GM18498 (cell line): ENCODE data around the gene STYXL2.

Source experiments
- ATAC-seq: cut with Tn5 transposase; IDR thresholded peaks from one replicate; pipeline ENCODE4 v1.9.1; 2021; ENCODE audit warnings: mild to moderate bottlenecking, moderate library complexity; ENCODE audit not compliant: unreplicated experiment

STYXL2 gene

GRCh38 chr1:167105271-167106118, 11.6 kb downstream of the STYXL2 start:
- ATAC-seq, result no peak

GRCh38 chr1:167106119-167106461, 12.2 kb downstream of the STYXL2 start:
- no peak for ATAC-seq

DNA sequence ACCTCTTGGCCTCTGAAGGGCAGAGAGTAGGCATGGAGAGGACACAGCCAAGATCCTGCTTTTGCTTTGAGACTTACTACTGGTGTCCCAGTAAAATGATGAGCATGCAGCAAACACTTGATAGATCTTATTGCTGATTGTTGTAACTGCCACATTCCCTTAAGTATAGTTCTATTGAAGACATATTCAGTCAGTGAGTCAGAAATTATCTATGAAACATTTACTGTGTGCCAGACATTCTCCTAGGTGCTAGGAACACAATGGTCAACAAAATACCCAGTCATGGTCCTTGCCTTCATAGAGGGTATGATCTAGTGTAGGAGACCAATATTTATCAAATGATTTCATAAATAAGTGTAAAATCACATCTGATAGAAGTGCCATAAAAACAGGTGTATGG, 13.6 kb downstream of the STYXL2 start:
- no peak for ATAC-seq

GRCh38 chr1:167109125-167109524, 15.2 kb downstream of the STYXL2 start:
- no peak for ATAC-seq

- no peak for ATAC-seq
These were observed 16.7 kb downstream of the STYXL2 start for GRCh38 chr1:167110586-167110985.

DNA sequence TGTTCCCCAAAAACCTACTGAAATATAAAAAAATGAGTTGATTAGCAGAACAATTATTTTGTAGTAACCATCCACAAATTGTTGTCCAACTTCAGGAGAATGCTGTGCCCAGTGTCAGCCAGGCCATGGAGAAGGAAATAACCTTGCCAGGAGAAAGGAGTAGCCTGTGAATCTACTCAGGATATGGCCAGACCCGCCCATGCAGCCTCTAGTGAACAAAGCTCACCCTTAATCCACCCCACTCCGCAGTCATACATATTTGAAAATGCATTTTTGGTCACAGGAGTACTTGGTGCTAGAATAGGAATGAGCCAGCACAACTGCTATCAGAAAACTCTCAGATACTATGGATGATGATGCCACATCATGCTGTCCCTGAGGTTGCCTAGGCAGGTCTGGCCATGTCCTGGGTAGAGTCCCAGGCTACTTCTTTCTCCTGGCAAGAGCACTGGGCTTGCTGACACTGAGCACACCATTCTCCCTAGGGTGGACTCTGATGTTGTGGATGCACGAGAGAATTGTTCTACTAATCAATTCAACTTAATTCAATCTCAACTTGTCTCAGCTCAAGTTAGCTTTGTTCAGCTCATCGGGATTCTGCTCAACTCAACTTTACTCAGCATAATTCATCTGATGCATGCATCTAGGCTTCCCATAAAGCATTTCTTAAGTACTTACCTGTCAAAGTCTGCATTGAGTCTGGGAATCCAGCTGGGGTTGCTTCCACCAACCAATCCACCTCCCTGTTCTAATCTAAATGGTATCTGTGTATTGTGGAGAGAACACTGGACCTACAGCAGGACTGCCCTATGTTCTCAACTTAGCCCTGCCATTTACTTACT, 18.2 kb downstream of the STYXL2 start:
- ATAC-seq, result no peak

DNA sequence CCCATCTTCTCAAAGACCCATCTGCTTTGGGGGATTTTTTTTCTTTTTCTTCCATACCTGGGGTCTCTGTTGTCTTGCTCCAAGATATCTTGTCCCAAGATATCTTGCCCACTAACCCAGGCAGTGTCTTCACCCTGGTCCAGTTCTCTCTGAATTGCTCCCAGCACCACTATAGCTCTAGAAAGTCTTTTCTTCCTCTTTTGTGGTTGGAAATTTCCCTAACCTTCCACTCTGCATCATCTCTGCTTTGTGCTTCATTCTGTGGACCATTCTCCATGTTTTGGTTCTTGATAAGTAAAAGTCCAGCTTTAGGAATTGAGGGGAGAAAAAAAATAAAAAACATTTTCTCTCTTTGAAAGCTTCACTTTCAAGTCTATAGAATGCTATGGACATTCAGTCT, 20.9 kb downstream of the STYXL2 start:
- ATAC-seq, result no peak

DNA sequence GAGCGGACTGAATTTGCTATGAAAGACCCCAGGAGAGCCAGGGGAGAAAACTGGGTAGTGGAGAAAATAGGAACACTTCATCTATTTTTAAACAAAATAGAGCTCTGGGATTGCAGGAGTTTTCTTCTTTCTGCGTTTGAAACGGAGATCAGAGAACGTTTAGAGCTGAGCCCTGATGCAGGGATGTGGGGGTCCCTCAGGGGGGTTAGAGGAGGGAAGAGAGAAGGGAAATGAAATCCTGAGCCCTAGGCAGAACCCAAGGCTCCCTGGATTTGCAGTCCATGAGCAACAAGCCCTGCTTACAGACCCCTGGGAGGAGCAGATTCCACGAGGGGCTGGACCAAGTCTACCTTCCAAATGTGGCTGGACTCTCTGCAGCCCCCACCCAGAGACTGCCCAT, 21.8 kb downstream of the STYXL2 start:
- no peak for ATAC-seq

- no peak for ATAC-seq
These were observed 22.3 kb downstream of the STYXL2 start for GRCh38 chr1:167116174-167116573.

DNA sequence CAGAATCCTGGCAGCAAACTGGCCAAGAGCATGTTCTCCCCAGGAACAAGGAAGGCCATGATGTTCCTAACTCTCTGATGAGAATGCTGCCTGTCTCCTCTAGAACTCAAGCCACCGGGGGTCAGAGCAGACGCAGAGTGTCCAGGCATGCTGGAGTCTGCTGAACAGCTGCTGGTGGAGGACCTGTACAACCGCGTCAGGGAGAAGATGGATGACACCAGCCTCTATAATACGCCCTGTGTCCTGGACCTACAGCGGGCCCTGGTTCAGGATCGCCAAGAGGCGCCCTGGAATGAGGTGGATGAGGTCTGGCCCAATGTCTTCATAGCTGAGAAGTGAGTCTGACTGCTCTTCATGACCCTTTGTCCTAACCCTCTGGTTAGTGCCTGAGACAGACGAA, 23.4 kb downstream of the STYXL2 start:
- no peak for ATAC-seq

- no peak for ATAC-seq
These were observed 24.3 kb downstream of the STYXL2 start for GRCh38 chr1:167118188-167118587.

DNA sequence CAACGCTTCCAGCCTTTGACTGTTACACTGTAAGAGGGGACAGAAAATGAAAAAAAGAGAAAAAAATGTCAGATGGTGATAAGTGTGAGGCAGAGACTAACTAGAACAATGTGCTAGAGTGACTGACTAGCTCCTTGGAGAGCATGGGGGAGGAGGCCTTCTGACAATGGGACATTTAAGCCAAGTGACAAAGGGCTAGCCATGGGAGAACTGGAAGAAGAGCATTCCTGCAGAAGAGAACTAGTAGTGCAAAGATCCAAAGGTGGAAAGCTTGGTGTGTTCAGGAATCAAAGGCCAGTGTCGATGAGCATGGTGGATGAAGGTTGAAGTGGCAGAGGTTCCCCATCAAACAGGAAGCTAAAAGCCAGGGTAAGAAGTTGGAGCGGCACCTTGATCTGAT, 25.8 kb downstream of the STYXL2 start:
- ATAC-seq, result no peak

DNA sequence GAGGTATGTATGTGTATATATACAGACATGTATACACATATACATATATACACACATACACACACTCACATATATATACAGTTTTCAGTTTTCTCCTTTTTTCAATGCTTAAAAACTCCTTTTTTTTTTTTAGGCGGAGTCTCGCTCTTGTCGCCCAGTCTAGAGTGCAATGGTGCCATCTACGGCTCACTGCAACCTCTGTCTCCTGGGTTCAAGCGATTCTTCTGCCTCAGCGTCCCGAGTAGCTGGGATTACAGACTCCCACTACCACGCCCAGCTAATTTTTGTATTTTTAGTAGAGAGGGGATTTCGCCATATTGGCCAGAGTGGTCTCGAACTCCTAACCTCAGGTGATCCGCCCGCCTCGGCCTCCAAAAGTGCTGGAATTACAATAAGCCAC, 27.0 kb downstream of the STYXL2 start:
- ATAC-seq, result no peak

- ATAC-seq, result no peak
These were observed 27.7 kb downstream of the STYXL2 start for GRCh38 chr1:167121375-167122120.

DNA sequence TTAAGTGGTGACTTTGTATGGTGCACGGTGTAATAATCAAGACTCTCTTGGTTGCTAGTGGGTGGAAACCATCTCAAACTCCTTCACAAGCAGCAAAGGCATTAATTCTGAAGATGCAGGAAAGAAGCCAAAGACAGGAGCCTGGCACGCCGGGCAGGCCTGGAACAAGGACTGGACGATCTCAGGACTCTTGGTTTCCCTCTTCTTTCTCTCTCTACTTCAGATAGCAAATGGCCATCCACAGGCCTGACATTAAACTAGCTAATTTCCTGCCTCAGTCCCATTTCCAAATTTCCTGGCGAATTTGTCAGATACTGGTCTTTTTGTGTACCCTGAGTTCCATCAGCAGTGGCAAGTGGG, 28.2 kb downstream of the STYXL2 start:
- no peak for ATAC-seq

GRCh38 chr1:167122568-167122967, 28.7 kb downstream of the STYXL2 start:
- no peak for ATAC-seq

GRCh38 chr1:167126317-167126716, 32.4 kb downstream of the STYXL2 start:
- ATAC-seq, result no peak

DNA sequence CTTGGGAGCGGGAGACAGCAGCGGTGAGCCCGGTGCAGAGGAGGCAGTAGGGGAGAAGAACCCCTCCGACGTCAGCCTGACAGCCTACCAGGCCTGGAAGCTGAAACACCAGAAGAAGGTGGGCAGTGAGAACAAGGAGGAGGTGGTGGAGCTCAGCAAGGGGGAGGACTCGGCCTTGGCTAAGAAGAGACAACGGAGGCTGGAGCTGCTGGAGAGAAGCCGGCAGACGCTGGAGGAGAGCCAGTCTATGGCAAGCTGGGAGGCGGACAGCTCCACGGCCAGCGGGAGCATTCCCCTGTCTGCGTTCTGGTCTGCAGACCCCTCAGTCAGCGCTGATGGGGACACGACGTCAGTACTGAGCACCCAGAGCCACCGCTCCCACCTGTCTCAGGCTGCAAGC, 32.9 kb downstream of the STYXL2 start:
- ATAC-seq, result no peak

- no peak for ATAC-seq
These were observed 33.4 kb downstream of the STYXL2 start for GRCh38 chr1:167127236-167127635.

- no peak for ATAC-seq
These were observed 33.8 kb downstream of the STYXL2 start for GRCh38 chr1:167127661-167128060.
